Fibroblast of skin of abdomen (primary cell): Measurements from ENCODE around the gene GPA33.

Experiments
- DNase-seq: peaks from one replicate; pipeline ENCODE4 v3.0.0-alpha.2; 2013

The GPA33 gene

GRCh38 chr1:167084757-167085156 lies 5.4 kb downstream of the GPA33 start:
- no peak for DNase-seq

- DNase-seq = no peak
Observed at GRCh38 chr1:167083871-167084270, 6.3 kb downstream of the GPA33 start.

- no peak for DNase-seq
Observed at GRCh38 chr1:167083066-167083665, 7.0 kb downstream of the GPA33 start.

- no peak for DNase-seq
Observed at GRCh38 chr1:167082511-167083027, 7.6 kb downstream of the GPA33 start.

- DNase-seq = no peak
Observed at GRCh38 chr1:167081594-167082156, 8.5 kb downstream of the GPA33 start.

GRCh38 chr1:167077868-167078210 lies 12.3 kb downstream of the GPA33 start:
- no peak for DNase-seq

- no peak for DNase-seq
Observed at GRCh38 chr1:167077128-167077867, 12.9 kb downstream of the GPA33 start.

GRCh38 chr1:167076136-167076710 lies 14.0 kb downstream of the GPA33 start:
- no peak for DNase-seq

- DNase-seq = no peak
Observed at GRCh38 chr1:167071286-167071685, 18.9 kb downstream of the GPA33 start.

- DNase-seq = no peak
Observed at GRCh38 chr1:167068761-167069160, 21.4 kb downstream of the GPA33 start.

GRCh38 chr1:167067904-167068303 lies 22.3 kb downstream of the GPA33 start:
- no peak for DNase-seq

- DNase-seq = peak; percentile 47
Observed at GRCh38 chr1:167066333-167067122, 23.6 kb downstream of the GPA33 start.

- no peak for DNase-seq
Observed at GRCh38 chr1:167065471-167065870, 24.7 kb downstream of the GPA33 start.

GRCh38 chr1:167064621-167065020 lies 25.6 kb downstream of the GPA33 start:
- DNase-seq = no peak

- no peak for DNase-seq
Observed at GRCh38 chr1:167061073-167061464, 29.1 kb downstream of the GPA33 start.

- DNase-seq = no peak
Observed at GRCh38 chr1:167060141-167061072, 29.8 kb downstream of the GPA33 start.

GRCh38 chr1:167059809-167060107 lies 30.4 kb downstream of the GPA33 start:
- DNase-seq = no peak

- DNase-seq = peak; percentile 52
Observed at GRCh38 chr1:167059045-167059808, 30.9 kb downstream of the GPA33 start.

- peak; percentile 13 for DNase-seq
Observed at GRCh38 chr1:167057241-167057688, 32.9 kb downstream of the GPA33 start.

- no peak for DNase-seq
Observed at GRCh38 chr1:167056529-167057231, 33.5 kb downstream of the GPA33 start.
